ENCODE data around the gene RGL2. TPM values are rescaled to one million over a fixed set of nuclear protein-coding genes. Genes with fewer than 3 reads are reported as not detected.
A peak's percentile ranks its signal among the peaks of the same experiment; 100 is the strongest.

The RGL2 gene
- total and polyA plus RNA-seq, 2 of the 13 experiments (the other 11 are each of a cell fraction or from before 2014, with no cell fraction given) = 22.9 to 47.4 TPM

GRCh38 chr6:33247977-33248642, 50.6 kb downstream of the RGL2 start (continued):
- TF ChIP-seq, protein P1, sequence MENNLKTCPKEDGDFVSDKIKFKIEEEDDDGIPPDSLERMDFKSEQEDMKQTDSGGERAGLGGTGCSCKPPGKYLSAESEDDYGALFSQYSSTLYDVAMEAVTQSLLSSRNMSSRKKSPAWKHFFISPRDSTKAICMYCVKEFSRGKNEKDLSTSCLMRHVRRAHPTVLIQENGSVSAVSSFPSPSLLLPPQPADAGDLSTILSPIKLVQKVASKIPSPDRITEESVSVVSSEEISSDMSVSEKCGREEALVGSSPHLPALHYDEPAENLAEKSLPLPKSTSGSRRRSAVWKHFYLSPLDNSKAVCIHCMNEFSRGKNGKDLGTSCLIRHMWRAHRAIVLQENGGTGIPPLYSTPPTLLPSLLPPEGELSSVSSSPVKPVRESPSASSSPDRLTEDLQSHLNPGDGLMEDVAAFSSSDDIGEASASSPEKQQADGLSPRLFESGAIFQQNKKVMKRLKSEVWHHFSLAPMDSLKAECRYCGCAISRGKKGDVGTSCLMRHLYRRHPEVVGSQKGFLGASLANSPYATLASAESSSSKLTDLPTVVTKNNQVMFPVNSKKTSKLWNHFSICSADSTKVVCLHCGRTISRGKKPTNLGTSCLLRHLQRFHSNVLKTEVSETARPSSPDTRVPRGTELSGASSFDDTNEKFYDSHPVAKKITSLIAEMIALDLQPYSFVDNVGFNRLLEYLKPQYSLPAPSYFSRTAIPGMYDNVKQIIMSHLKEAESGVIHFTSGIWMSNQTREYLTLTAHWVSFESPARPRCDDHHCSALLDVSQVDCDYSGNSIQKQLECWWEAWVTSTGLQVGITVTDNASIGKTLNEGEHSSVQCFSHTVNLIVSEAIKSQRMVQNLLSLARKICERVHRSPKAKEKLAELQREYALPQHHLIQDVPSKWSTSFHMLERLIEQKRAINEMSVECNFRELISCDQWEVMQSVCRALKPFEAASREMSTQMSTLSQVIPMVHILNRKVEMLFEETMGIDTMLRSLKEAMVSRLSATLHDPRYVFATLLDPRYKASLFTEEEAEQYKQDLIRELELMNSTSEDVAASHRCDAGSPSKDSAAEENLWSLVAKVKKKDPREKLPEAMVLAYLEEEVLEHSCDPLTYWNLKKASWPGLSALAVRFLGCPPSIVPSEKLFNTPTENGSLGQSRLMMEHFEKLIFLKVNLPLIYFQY (CRISPR knock-in tag; IDR thresholded peaks at IDR 0.05; ENCODE audit: borderline replicate concordance) = 0 out of 2 replicates have a peak, but pooled peaks have one; percentile 20
- TF ChIP-seq MAZ (IDR thresholded peaks at IDR 0.05; ENCODE audit: borderline replicate concordance, low read depth, low read length) (peak; percentile 57; the same call in 1 of the 2 replicates), MAZ (CRISPR knock-in tag; IDR thresholded peaks at IDR 0.05; ENCODE audit: low read depth) (no peak; the same call in 1 of the 2 replicates), ETV5 (CRISPR knock-in tag; IDR thresholded peaks at IDR 0.05; ENCODE audit: borderline replicate concordance) (0 out of 2 replicates have a peak, but pooled peaks have one; percentile 17), EZH2 (conservative IDR thresholded peaks at IDR 0.05; ENCODE audit: low read depth, low read length) (no peak), ZNF616 (CRISPR knock-in tag; IDR thresholded peaks at IDR 0.05; ENCODE audit: low read depth) (no peak), GLMP (CRISPR knock-in tag; IDR thresholded peaks at IDR 0.05; ENCODE audit: borderline replicate concordance) (no peak), ZNF737 (CRISPR knock-in tag; IDR thresholded peaks at IDR 0.05; ENCODE audit: borderline replicate concordance) (no peak), ZNF614 (CRISPR knock-in tag; IDR thresholded peaks at IDR 0.05; ENCODE audit: borderline replicate concordance) (peak; percentile 56; the same call in 1 of the 2 replicates), HDAC2 (CRISPR knock-in tag; IDR thresholded peaks at IDR 0.05) (peak; percentile 46; the same call in 1 of the 2 replicates), ZNF768 (CRISPR knock-in tag; IDR thresholded peaks at IDR 0.05) (peak; percentile 23; the same call in 1 of the 2 replicates), HCFC1 (IDR thresholded peaks at IDR 0.05; ENCODE audit: low read depth, low read length) (peak; percentile 36; the same call in 1 of the 2 replicates), ZFP41 (CRISPR knock-in tag; IDR thresholded peaks at IDR 0.05; ENCODE audit: borderline replicate concordance) (no peak), ATAD3A (CRISPR knock-in tag; IDR thresholded peaks at IDR 0.05) (peak; percentile 54; the same call in 1 of the 2 replicates), NR2C2 (CRISPR knock-in tag; IDR thresholded peaks at IDR 0.05; ENCODE audit: borderline replicate concordance) (no peak), IRF2 (CRISPR knock-in tag; IDR thresholded peaks at IDR 0.05) (peak; percentile 55; the same call in 1 of the 2 replicates), ZFP36L2 (CRISPR knock-in tag; IDR thresholded peaks at IDR 0.05) (0 out of 2 replicates have a peak, but pooled peaks have one; percentile 33), ZSCAN9 (CRISPR knock-in tag; IDR thresholded peaks at IDR 0.05; ENCODE audit: borderline replicate concordance) (0 out of 2 replicates have a peak, but pooled peaks have one; percentile 36), ZBTB7A (CRISPR knock-in tag; IDR thresholded peaks at IDR 0.05) (0 out of 2 replicates have a peak, but pooled peaks have one; percentile 28)
- TF ChIP-seq, protein P2, sequence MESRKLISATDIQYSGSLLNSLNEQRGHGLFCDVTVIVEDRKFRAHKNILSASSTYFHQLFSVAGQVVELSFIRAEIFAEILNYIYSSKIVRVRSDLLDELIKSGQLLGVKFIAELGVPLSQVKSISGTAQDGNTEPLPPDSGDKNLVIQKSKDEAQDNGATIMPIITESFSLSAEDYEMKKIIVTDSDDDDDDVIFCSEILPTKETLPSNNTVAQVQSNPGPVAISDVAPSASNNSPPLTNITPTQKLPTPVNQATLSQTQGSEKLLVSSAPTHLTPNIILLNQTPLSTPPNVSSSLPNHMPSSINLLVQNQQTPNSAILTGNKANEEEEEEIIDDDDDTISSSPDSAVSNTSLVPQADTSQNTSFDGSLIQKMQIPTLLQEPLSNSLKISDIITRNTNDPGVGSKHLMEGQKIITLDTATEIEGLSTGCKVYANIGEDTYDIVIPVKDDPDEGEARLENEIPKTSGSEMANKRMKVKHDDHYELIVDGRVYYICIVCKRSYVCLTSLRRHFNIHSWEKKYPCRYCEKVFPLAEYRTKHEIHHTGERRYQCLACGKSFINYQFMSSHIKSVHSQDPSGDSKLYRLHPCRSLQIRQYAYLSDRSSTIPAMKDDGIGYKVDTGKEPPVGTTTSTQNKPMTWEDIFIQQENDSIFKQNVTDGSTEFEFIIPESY (CRISPR knock-in tag; IDR thresholded peaks at IDR 0.05) = peak; percentile 47; the same call in 1 of the 2 replicates
- TF ChIP-seq, protein P3, sequence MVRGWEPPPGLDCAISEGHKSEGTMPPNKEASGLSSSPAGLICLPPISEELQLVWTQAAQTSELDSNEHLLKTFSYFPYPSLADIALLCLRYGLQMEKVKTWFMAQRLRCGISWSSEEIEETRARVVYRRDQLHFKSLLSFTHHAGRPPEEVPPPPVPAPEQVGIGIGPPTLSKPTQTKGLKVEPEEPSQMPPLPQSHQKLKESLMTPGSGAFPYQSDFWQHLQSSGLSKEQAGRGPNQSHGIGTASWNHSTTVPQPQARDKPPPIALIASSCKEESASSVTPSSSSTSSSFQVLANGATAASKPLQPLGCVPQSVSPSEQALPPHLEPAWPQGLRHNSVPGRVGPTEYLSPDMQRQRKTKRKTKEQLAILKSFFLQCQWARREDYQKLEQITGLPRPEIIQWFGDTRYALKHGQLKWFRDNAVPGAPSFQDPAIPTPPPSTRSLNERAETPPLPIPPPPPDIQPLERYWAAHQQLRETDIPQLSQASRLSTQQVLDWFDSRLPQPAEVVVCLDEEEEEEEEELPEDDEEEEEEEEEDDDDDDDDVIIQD (CRISPR knock-in tag; IDR thresholded peaks at IDR 0.05; ENCODE audit: low read depth) = no peak

Measured in HepG2 (cell line).